GM12864 (cell line): ENCODE results near the gene GSX1.
"Not testable (repeated sequence)": the region's sequence is repeated elsewhere in the genome, so short reads cannot be mapped to it uniquely, and the experiment has no call there.

Source experiments
- DNase-seq: peaks from one replicate; pipeline ENCODE4 v3.0.0-alpha.2; 2011; ENCODE audit warnings: low read depth
- H3K4me3 ChIP-seq: 2 replicates; pipeline ENCODE4 v1.5.1; 2011; ENCODE audit warnings: mild to moderate bottlenecking, low read depth, low read length, control low read depth
- CTCF ChIP-seq: IDR thresholded peaks from 2 replicates; pipeline ENCODE4 v1.5.1; 2011; ENCODE audit warnings: low read depth, mild to moderate bottlenecking, moderate library complexity, low read length, control low read depth, inconsistent platforms; ENCODE audit errors: missing control alignments

The GSX1 gene

GRCh38 chr13:27808851-27809550, 16.7 kb downstream of the GSX1 start:
- TF ChIP-seq CTCF, result no peak
- no peak for DNase-seq
- no peak overlapping the region for H3K4me3 ChIP-seq

- H3K4me3 ChIP-seq, result no peak overlapping the region
- no peak for TF ChIP-seq CTCF
- no peak for DNase-seq
Measured at GRCh38 chr13:27810009-27810408, 17.7 kb downstream of the GSX1 start.

- no peak for TF ChIP-seq CTCF
Measured at GRCh38 chr13:27810461-27810860, 18.2 kb downstream of the GSX1 start.

GRCh38 chr13:27813826-27814225, 21.5 kb downstream of the GSX1 start:
- H3K4me3 ChIP-seq, result no peak overlapping the region
- TF ChIP-seq CTCF, result no peak
- no peak for DNase-seq

More at GRCh38 chr13:27810461-27810860, 18.2 kb downstream of the GSX1 start:
- no peak for DNase-seq
- no peak overlapping the region for H3K4me3 ChIP-seq

GRCh38 chr13:27817832-27818231, 25.5 kb downstream of the GSX1 start:
- not testable (repeated sequence) for DNase-seq, H3K4me3 ChIP-seq

- no peak overlapping the region for H3K4me3 ChIP-seq
- no peak for DNase-seq
- no peak for TF ChIP-seq CTCF
Measured at GRCh38 chr13:27820524-27821482, 28.5 kb downstream of the GSX1 start.

GRCh38 chr13:27821566-27821965, 29.3 kb downstream of the GSX1 start:
- no peak for DNase-seq
- TF ChIP-seq CTCF, result no peak

More at GRCh38 chr13:27821566-27821965, 29.3 kb downstream of the GSX1 start:
- H3K4me3 ChIP-seq, result no peak overlapping the region
